Fibroblast of skin of right quadriceps (primary cell): ENCODE data around the gene UBA7.
"Not testable (repeated sequence)": the region's sequence is repeated elsewhere in the genome, so short reads cannot be mapped to it uniquely, and the experiment has no call there.

ENCODE experiments used
- DNase-seq: peaks from one replicate; pipeline ENCODE4 v3.0.0-alpha.2; 2013

UBA7 gene

GRCh38 chr3:49781415-49782199 is 32.1 kb downstream of the UBA7 start:
- DNase-seq, result no peak

- not testable (repeated sequence) for DNase-seq
Measured at GRCh38 chr3:49780975-49781365, 32.8 kb downstream of the UBA7 start.

- no peak for DNase-seq
Measured at GRCh38 chr3:49780080-49780974, 33.4 kb downstream of the UBA7 start.

GRCh38 chr3:49779358-49780079 is 34.2 kb downstream of the UBA7 start:
- DNase-seq, result no peak

GRCh38 chr3:49776101-49776500 is 37.7 kb downstream of the UBA7 start:
- DNase-seq, result not testable (repeated sequence)

- DNase-seq, result no peak
Measured at GRCh38 chr3:49775538-49775937, 38.2 kb downstream of the UBA7 start.

- DNase-seq, result no peak
Measured at GRCh38 chr3:49772703-49773102, 41.0 kb downstream of the UBA7 start.

GRCh38 chr3:49771340-49771938 is 42.3 kb downstream of the UBA7 start:
- DNase-seq, result no peak

GRCh38 chr3:49769926-49770325 is 43.8 kb downstream of the UBA7 start:
- DNase-seq, result no peak

- DNase-seq, result no peak
Measured at GRCh38 chr3:49769286-49769915, 44.4 kb downstream of the UBA7 start.

GRCh38 chr3:49763981-49764380 is 49.8 kb downstream of the UBA7 start:
- DNase-seq, result no peak

- DNase-seq, result no peak
Measured at GRCh38 chr3:49761661-49762060, 52.1 kb downstream of the UBA7 start.

- DNase-seq, result no peak
Measured at GRCh38 chr3:49759226-49759625, 54.5 kb downstream of the UBA7 start.

GRCh38 chr3:49757197-49757596 is 56.6 kb downstream of the UBA7 start:
- DNase-seq, result no peak

GRCh38 chr3:49756036-49756435 is 57.7 kb downstream of the UBA7 start:
- no peak for DNase-seq
